Measurements from ENCODE around the gene SPSB2. TPM values are rescaled to one million over a fixed set of nuclear protein-coding genes. Genes with fewer than 3 reads are reported as not detected.

SPSB2 gene
- total and polyA plus RNA-seq, 9 of the 15 experiments (the other 6 are each of a cell fraction or from before 2014, with no cell fraction given) = 0.10 to 10.6 (median 1.9) TPM

- no peak for TF ChIP-seq SLC30A9 (CRISPR knock-in tag; IDR thresholded peaks at IDR 0.05)
- TF ChIP-seq ELF1 (tag; IDR thresholded peaks at IDR 0.05) = no peak
- peak; percentile 55; the same call in 1 of the 2 replicates for TF ChIP-seq MAFG (tag; conservative IDR thresholded peaks at IDR 0.05)
- 0 out of 2 replicates have a peak, but pooled peaks have one; percentile 29 for TF ChIP-seq ZBTB26 (CRISPR knock-in tag; IDR thresholded peaks at IDR 0.05)
- TF ChIP-seq ZNF449 (CRISPR knock-in tag; IDR thresholded peaks at IDR 0.05) = no peak
- peak; percentile 26; the same call in 1 of the 2 replicates for TF ChIP-seq REST (IDR thresholded peaks at IDR 0.05; ENCODE audit: borderline replicate concordance)
- no peak for TF ChIP-seq REST (CRISPR knock-in tag; IDR thresholded peaks at IDR 0.05; ENCODE audit: low read depth)
- no peak for TF ChIP-seq MTA3 (IDR thresholded peaks at IDR 0.05; ENCODE audit: borderline replicate concordance)
- 0 out of 2 replicates have a peak, but pooled peaks have one; percentile 14 for TF ChIP-seq MAFK (IDR thresholded peaks at IDR 0.05; ENCODE audit: low read length)
- TF ChIP-seq IFI16 (CRISPR knock-in tag; IDR thresholded peaks at IDR 0.05) = no peak
- TF ChIP-seq ZNF316 (IDR thresholded peaks at IDR 0.05) = peak; percentile 86
- TF ChIP-seq ERF (CRISPR knock-in tag; IDR thresholded peaks at IDR 0.05) = no peak
- no peak for TF ChIP-seq RBM39 (optimal IDR thresholded peaks at IDR 0.05; ENCODE audit: low read depth, low read length)
- no peak for TF ChIP-seq SMC3 (conservative IDR thresholded peaks at IDR 0.05; ENCODE audit: insufficient read depth, low read depth, low read length)
- TF ChIP-seq PHF8 (IDR thresholded peaks at IDR 0.05; ENCODE audit: borderline replicate concordance, low read length) = peak; percentile 34; the same call in 1 of the 2 replicates
- no peak for TF ChIP-seq HEY1 (CRISPR knock-in tag; IDR thresholded peaks at IDR 0.05; ENCODE audit: borderline replicate concordance)
Observed at GRCh38 chr12:6827982-6828780, 44.9 kb downstream of the SPSB2 start, which contains the start of gene P3H3 (continued).

Measured in K562 (cell line).